HEK293 (cell line): ENCODE results near the gene DLX5.
A peak's percentile ranks its signal among the peaks of the same experiment; 100 is the strongest.

Experiments
- CTCF ChIP-seq: fragments of 450-650 bp; formaldehyde crosslinking; IDR thresholded peaks from 2 replicates; pipeline ENCODE4 v1.5.1; 2016; ENCODE audit warnings: missing biosample characterization, missing genetic modification characterization
- HOXC10 ChIP-seq: sonication (generic); formaldehyde crosslinking; IDR thresholded peaks from 2 replicates; pipeline ENCODE4 v1.8.1; 2023; ENCODE audit warnings: mild to moderate bottlenecking, missing genetic modification reagents
- PATZ1 ChIP-seq: fragments of 450-650 bp; formaldehyde crosslinking; IDR thresholded peaks from 2 replicates; pipeline ENCODE4 v1.5.1; 2016; ENCODE audit warnings: missing biosample characterization, missing genetic modification characterization
- SP2 ChIP-seq: fragments of 450-650 bp; formaldehyde crosslinking; IDR thresholded peaks from 2 replicates; pipeline ENCODE4 v1.5.1; 2016; ENCODE audit warnings: missing biosample characterization, missing genetic modification characterization
- ZNF121 ChIP-seq: fragments of 450-650 bp; formaldehyde crosslinking; IDR thresholded peaks from 2 replicates; pipeline ENCODE4 v1.5.1; 2016; ENCODE audit warnings: missing biosample characterization, missing genetic modification characterization
- ZNF24 ChIP-seq: fragments of 450-650 bp; formaldehyde crosslinking; IDR thresholded peaks from 2 replicates; pipeline ENCODE4 v1.5.1; 2016; ENCODE audit warnings: missing biosample characterization, missing genetic modification characterization
- ZNF362 ChIP-seq: fragments of 450-650 bp; formaldehyde crosslinking; IDR thresholded peaks from 2 replicates; pipeline ENCODE4 v1.5.1; 2016; ENCODE audit warnings: missing biosample characterization, missing genetic modification characterization
- ZNF621 ChIP-seq: fragments of 450-650 bp; formaldehyde crosslinking; IDR thresholded peaks from 2 replicates; pipeline ENCODE4 v1.5.1; 2017; ENCODE audit warnings: missing biosample characterization, missing genetic modification characterization

GRCh38 chr7:97015756-97016380 lies 8.8 kb downstream of the DLX5 start:
- TF ChIP-seq SP2 (tag by site-specific recombination), result no peak
- TF ChIP-seq PATZ1 (tag by site-specific recombination), result no peak
- TF ChIP-seq CTCF, result no peak
- peak; percentile 10; the same call in 1 of the 2 replicates for TF ChIP-seq ZNF362 (tag by site-specific recombination)
- no peak for TF ChIP-seq ZNF621 (tag by site-specific recombination)
- TF ChIP-seq ZNF121 (tag by site-specific recombination), result no peak
- TF ChIP-seq ZNF24 (tag by site-specific recombination), result no peak
- TF ChIP-seq HOXC10 (CRISPR knock-in tag), result no peak
